Calu3 (cell line): ENCODE measurements around the gene WDSUB1. TPM values are rescaled to one million over a fixed set of nuclear protein-coding genes. Genes with fewer than 3 reads are reported as not detected.

ENCODE experiments used
- BruUV-seq: library from RNA; stranded (reverse); fragments of 400-500 nt; replicated peaks from 2 replicates; lab custom pipeline; 2021; lab: Mats Ljungman, UMichigan
- CTCF ChIA-PET: fragments of 300-600 bp; sonication (Branson Sonifier 250); formaldehyde crosslinking; loops from one replicate; lab custom pipeline; 2022; ENCODE audit warnings: antibody characterized with exemption; lab: Charles Lee
- DNase-seq: peaks from one replicate; pipeline ENCODE4 v3.0.0; 2022
- H3K27ac Mint-ChIP-seq: one replicate; pipeline ENCODE4 v1.8.0; 2022; ENCODE audit warnings: mixed read lengths; ENCODE audit not compliant: unreplicated experiment
- H3K27me3 Mint-ChIP-seq: one replicate; pipeline ENCODE4 v1.8.0; 2022; ENCODE audit warnings: mixed read lengths; ENCODE audit not compliant: unreplicated experiment
- H3K36me3 Mint-ChIP-seq: one replicate; pipeline ENCODE4 v1.8.0; 2022; ENCODE audit warnings: mild to moderate bottlenecking, moderate library complexity, mixed read lengths; ENCODE audit not compliant: insufficient read depth, unreplicated experiment
- H3K4me1 Mint-ChIP-seq: one replicate; pipeline ENCODE4 v1.8.0; 2022; ENCODE audit warnings: mild to moderate bottlenecking, low read depth, mixed read lengths; ENCODE audit not compliant: unreplicated experiment
- H3K4me3 Mint-ChIP-seq: one replicate; pipeline ENCODE4 v1.8.0; 2022; ENCODE audit warnings: mild to moderate bottlenecking, low read depth, moderate library complexity, mixed read lengths; ENCODE audit not compliant: unreplicated experiment
- H3K9me3 Mint-ChIP-seq: one replicate; pipeline ENCODE4 v1.8.0; 2022; ENCODE audit warnings: low read depth, mixed read lengths; ENCODE audit not compliant: unreplicated experiment
- CTCF ChIP-seq: fragments of 200-600 bp; IDR thresholded peaks from one replicate; pipeline ENCODE4 v1.8.0; 2022; ENCODE audit warnings: antibody characterized with exemption; ENCODE audit not compliant: unreplicated experiment
- intact Hi-C: fragments of 100-400 bp; cut with micrococcal nuclease; formaldehyde crosslinking; loops from one replicate; pipeline ENCODE4 v1.10.0; 2022; ENCODE audit not compliant: unreplicated experiment
- total RNA-seq: library from RNA; stranded (reverse); gene quantifications from 2 replicates; pipeline ENCODE4 v1.2.3, GENCODE V29; 2022

WDSUB1 gene
- total RNA-seq, 1 experiment from 2014 or later = 6.7 TPM

GRCh38 chr2:159215116-159215515, 71.4 kb downstream of the WDSUB1 start:
- H3K4me3 Mint-ChIP-seq = no peak overlapping the region
- no peak for TF ChIP-seq CTCF
- intact Hi-C loops = no loop called here
- no peaks in the 10 kb centered on the region for H3K4me1 Mint-ChIP-seq
- peaks cover 16% of the 10 kb centered on the region for H3K36me3 Mint-ChIP-seq
- DNase-seq = no peak
- BruUV-seq = no TSS peak
- CTCF ChIA-PET = no interaction called here
- peaks cover 4% of the 10 kb centered on the region for H3K9me3 Mint-ChIP-seq
- no peak overlapping the region for H3K27ac Mint-ChIP-seq
- no peaks in the 10 kb centered on the region for H3K27me3 Mint-ChIP-seq

GRCh38 chr2:159214325-159214865, 72.1 kb downstream of the WDSUB1 start:
- intact Hi-C loops = no loop called here
- Mint-ChIP-seq H3K4me3 (no peak overlapping the region), H3K27ac (no peak overlapping the region), H3K27me3 (no peaks in the 10 kb centered on the region), H3K9me3 (peaks cover 4% of the 10 kb centered on the region), H3K36me3 (peaks cover 16% of the 10 kb centered on the region), H3K4me1 (no peaks in the 10 kb centered on the region)
- no peak for DNase-seq
- no TSS peak for BruUV-seq
- no peak for TF ChIP-seq CTCF
- CTCF ChIA-PET = no interaction called here

GRCh38 chr2:159213296-159213695, 73.2 kb downstream of the WDSUB1 start:
- H3K27ac Mint-ChIP-seq = no peak overlapping the region
- no peak overlapping the region for H3K4me3 Mint-ChIP-seq
- no peaks in the 10 kb centered on the region for H3K4me1 Mint-ChIP-seq
- peaks cover 4% of the 10 kb centered on the region for H3K9me3 Mint-ChIP-seq
- CTCF ChIA-PET = no interaction called here
- BruUV-seq = no TSS peak
- H3K36me3 Mint-ChIP-seq = peaks cover 16% of the 10 kb centered on the region
- intact Hi-C loops = no loop called here
- no peak for TF ChIP-seq CTCF
- no peak for DNase-seq
- no peaks in the 10 kb centered on the region for H3K27me3 Mint-ChIP-seq

GRCh38 chr2:159211447-159212396, 74.8 kb downstream of the WDSUB1 start:
- Mint-ChIP-seq H3K36me3 (peaks cover 9% of the 10 kb centered on the region), H3K27ac (no peak overlapping the region), H3K4me1 (no peaks in the 10 kb centered on the region), H3K4me3 (no peak overlapping the region), H3K9me3 (peaks cover 4% of the 10 kb centered on the region), H3K27me3 (no peaks in the 10 kb centered on the region)
- CTCF ChIA-PET = interaction anchor here (0.7 kb wide), 1 partner anchor 80 kb away, joined by 3 read pairs; no protein-coding TSS in a partner anchor
- BruUV-seq = no TSS peak
- intact Hi-C loops = no loop called here
- no peak for TF ChIP-seq CTCF
- DNase-seq = no peak
